WERI-Rb-1 (cell line): Measurements from ENCODE around the gene MASP1.
A peak's percentile ranks its signal among the peaks of the same experiment; 100 is the strongest.

ENCODE experiments used
- DNase-seq: peaks from one replicate; pipeline ENCODE4 v3.0.0-alpha.2; 2020
- H3K27ac ChIP-seq: fragments of 250-450 bp; sonication (Bioruptor Pico); 2 replicates; pipeline ENCODE4 v1.5.1; 2020; ENCODE audit warnings: mild to moderate bottlenecking, moderate library complexity
- H3K27me3 ChIP-seq: fragments of 250-450 bp; sonication (Bioruptor Pico); 2 replicates; pipeline ENCODE4 v1.5.1; 2021; ENCODE audit warnings: mild to moderate bottlenecking, low read depth, moderate library complexity; ENCODE audit not compliant: insufficient read depth, severe bottlenecking
- H3K36me3 ChIP-seq: fragments of 250-450 bp; sonication (Bioruptor Pico); 2 replicates; pipeline ENCODE4 v1.5.1; 2020; ENCODE audit warnings: mild to moderate bottlenecking, moderate library complexity
- H3K4me3 ChIP-seq: 2 replicates; pipeline ENCODE4 v1.5.1; 2011; ENCODE audit warnings: low read depth, mild to moderate bottlenecking, control low read depth, low read length
- H3K9me3 ChIP-seq: fragments of 250-450 bp; sonication (Bioruptor Pico); 2 replicates; pipeline ENCODE4 v1.5.1; 2021; ENCODE audit warnings: mild to moderate bottlenecking, moderate library complexity; ENCODE audit not compliant: severe bottlenecking
- TF ChIP-seq, protein P1 (sequence below): IDR thresholded peaks from 2 replicates; pipeline ENCODE4 v1.5.1; 2011; ENCODE audit warnings: low read depth, mild to moderate bottlenecking, control low read depth, inconsistent platforms, low read length

MASP1 gene

DNA sequence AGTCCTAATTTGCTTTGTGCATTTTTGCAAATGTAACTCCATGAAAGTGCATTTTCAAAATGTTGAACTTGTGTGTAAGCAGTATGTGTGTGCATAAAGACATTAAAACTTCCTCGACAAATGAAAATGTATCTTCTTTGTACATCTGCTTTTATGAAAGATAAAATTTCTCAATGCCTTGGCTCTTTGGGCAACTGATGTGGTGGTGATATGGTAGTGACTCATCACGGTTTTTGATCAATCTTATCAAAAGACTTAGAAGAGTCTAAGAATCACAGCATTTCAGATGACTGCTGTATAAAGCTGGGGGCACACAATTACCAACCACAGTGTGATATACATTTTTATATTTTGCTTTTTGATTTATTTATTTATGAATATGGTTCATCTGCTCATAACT is 5.4 kb upstream of the MASP1 start:
- Histone ChIP-seq H3K4me3 (no peak overlapping the region), H3K9me3 (no peaks in the 10 kb centered on the region), H3K27ac (no peak overlapping the region), H3K27me3 (peaks cover 10% of the 10 kb centered on the region), H3K36me3 (no peaks in the 10 kb centered on the region)
- TF ChIP-seq, protein P1, sequence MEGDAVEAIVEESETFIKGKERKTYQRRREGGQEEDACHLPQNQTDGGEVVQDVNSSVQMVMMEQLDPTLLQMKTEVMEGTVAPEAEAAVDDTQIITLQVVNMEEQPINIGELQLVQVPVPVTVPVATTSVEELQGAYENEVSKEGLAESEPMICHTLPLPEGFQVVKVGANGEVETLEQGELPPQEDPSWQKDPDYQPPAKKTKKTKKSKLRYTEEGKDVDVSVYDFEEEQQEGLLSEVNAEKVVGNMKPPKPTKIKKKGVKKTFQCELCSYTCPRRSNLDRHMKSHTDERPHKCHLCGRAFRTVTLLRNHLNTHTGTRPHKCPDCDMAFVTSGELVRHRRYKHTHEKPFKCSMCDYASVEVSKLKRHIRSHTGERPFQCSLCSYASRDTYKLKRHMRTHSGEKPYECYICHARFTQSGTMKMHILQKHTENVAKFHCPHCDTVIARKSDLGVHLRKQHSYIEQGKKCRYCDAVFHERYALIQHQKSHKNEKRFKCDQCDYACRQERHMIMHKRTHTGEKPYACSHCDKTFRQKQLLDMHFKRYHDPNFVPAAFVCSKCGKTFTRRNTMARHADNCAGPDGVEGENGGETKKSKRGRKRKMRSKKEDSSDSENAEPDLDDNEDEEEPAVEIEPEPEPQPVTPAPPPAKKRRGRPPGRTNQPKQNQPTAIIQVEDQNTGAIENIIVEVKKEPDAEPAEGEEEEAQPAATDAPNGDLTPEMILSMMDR, result no peak
- no peak for DNase-seq

DNA sequence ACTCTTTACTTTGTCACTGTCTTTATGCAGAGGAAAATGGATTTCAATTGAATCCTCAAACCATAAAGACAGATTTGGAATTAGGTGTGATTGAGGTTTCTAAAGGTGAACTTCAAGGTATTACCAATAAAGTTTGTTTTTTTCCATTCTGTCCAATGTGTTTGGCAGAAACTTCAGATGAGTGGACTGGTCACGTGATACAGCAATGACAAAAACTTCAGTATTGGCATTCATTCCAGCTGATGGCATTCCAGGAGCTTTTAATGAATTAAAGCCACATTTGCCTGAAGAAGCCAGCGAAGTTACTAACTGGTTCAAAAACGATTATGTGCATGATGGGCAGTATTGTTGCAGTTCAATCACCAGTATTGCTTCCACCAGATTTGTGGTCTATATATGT is 4.5 kb upstream of the MASP1 start:
- Histone ChIP-seq H3K27ac (no peak overlapping the region), H3K9me3 (no peaks in the 10 kb centered on the region), H3K27me3 (peaks cover 15% of the 10 kb centered on the region), H3K36me3 (no peaks in the 10 kb centered on the region), H3K4me3 (no peak overlapping the region)
- TF ChIP-seq, protein P1, result no peak
- DNase-seq, result no peak

DNA sequence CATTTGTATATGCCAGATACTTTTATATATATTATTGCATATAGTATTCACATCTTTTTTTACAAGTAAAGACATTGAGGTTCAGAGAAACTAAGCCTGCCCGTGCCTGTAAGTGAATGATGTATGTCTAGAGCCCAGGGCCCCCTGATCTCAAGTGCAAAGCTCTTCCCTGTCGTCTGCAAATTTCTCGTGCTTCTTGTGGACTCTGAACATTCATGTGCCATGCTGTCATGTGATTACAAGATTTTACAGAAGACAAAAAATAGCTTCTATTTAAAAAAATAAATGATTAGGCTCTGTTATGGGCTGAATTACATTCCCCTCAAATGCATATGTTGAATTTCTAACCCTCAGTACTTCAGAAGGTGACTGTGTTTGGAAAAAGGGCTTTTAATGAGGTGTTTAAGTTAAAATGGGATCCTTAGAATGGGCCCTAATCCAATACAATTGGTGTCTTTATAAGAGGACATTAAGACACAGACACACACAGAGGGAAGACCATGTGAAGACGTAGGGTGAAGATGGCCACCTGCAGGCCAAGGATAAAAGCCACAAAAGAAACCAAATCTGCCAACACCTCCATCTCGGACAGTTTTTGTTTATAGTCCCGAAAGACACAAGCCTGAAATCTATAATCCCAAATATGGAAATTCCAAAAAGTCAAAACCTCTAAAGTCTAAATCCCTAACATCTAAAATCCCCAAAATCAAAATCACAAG is 3.9 kb upstream of the MASP1 start:
- Histone ChIP-seq H3K9me3 (no peaks in the 10 kb centered on the region), H3K4me3 (no peak overlapping the region), H3K27ac (no peak overlapping the region), H3K27me3 (peaks cover 18% of the 10 kb centered on the region), H3K36me3 (no peaks in the 10 kb centered on the region)
- TF ChIP-seq, protein P1, result peak; percentile 20; the same call in 1 of the 2 replicates
- no peak for DNase-seq

DNA sequence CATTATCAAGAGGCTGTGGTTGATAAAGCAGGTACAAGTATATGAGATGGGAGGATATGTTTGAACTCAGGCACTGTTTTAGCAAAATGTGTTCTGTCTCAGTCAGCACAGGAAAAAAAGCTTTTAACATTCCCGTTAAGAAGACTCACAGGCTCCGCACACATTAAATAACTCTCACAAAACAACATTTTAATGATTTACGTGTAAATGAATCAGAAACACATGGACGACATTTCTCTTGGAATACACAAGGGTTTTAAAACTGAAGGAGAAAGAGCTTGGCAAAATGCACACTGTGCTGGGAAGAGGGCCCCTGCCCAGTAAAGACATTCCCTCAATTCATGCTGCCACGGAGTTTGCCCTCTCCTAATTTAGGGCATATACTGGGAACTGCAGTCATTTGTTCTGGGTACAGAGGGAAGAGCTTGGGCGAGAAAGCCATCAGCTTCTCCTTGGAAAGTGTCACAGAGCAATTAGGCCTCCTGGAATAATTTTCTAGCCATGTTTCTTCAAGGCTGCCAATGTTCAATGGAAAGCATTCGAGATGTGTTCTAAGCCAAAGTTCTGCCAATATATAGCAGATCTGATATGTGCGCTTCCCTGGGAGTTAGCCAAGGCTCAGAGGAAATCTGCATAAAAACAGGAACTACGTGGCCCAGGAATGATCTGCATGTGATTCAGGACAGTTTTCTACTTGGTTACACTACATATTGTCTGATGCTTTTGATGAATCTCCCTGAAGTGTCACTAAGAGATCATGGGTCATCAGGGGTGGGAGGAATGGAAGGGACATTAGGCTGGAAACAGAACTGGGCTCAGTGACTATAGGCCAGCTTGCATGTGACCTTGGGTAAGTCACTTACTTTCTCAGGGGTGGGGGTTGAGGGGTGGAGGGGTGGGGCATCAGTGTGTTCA is 2.2 kb upstream of the MASP1 start:
- Histone ChIP-seq H3K27ac (no peak overlapping the region), H3K27me3 (peaks cover 23% of the 10 kb centered on the region), H3K4me3 (no peak overlapping the region), H3K9me3 (no peaks in the 10 kb centered on the region), H3K36me3 (no peaks in the 10 kb centered on the region)
- DNase-seq, result no peak
- TF ChIP-seq, protein P1, result no peak

DNA sequence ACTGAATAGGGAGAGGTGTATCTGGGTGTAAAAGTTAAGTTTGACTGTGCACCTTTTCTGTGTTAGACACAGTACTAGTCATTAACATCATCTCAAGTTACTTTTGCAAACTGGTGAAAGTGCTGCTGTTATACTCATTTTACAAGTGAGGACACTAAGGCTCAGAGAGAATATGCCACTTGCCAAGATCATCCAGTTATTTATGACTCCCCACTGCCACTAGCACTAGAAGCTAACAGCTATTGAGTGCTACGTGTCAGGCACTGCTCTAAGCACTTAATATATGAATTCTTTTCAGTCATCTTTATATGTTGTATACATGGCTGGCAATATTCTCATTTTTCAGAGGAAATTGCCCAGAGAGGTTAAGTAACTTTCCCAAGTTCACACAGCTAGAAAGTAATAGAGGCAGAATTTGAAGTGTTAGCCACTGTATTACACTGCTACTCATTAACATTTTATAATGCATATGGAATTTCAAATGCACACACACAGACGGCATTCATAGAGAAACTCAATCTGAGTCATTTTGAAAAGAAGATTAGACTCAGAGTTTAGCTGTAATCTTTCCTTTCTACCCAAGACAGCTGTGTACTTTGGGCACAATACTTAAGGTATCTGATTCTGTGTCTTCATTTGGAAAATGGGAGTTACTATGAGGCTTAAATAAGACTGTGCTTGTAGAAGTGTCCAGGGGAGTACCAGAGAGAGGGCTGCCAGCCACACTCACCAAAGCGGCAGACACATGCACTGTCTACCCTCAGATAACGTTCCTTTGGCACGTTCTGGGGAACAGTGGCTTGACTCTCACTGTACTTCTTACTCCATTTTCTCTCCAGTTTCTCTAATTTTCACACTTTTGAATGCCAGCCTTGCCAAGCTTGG is 1.3 kb upstream of the MASP1 start:
- H3K27me3 ChIP-seq, result peaks cover 28% of the 10 kb centered on the region
- TF ChIP-seq, protein P1, result no peak
- H3K9me3 ChIP-seq, result no peaks in the 10 kb centered on the region
- H3K4me3 ChIP-seq, result no peak overlapping the region
- H3K27ac ChIP-seq, result no peak overlapping the region
- no peak for DNase-seq
- no peaks in the 10 kb centered on the region for H3K36me3 ChIP-seq
